Measurements from ENCODE around the gene CTNNA3. TPM values are rescaled to one million over a fixed set of nuclear protein-coding genes. Genes with fewer than 3 reads are reported as not detected.

Gene CTNNA3
- total and polyA plus RNA-seq, 2 donors (not counting 3 experiments of a cell fraction or from before 2014, with no cell fraction given), result not detected

DNA sequence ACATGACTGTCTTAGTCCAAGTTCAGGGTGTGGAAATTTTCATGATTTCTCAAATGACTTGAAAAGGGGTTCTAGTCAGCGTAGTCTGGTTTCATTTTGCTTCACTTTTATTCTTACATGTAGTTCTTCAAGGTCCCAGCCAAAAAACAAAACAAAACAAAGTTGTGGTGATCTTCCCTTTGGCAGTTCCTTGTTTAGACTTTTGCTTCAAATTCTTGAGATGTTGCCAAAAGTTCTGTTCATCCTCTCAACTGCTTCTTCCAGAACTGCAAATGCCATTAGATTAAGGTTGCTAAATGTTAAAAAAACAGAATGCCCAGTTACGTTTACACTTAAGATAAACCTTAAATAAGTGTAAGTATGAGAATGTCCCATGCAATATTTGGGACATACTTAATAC, 1140.9 kb downstream of the CTNNA3 start:
- Histone ChIP-seq H3K79me2 (ENCODE audit: control insufficient read depth, insufficient read depth, low read length) (no peaks in the 10 kb centered on the region), H2AFZ (ENCODE audit: low read depth, low read length) (no peak overlapping the region), H3K9me1 (replicated peaks; ENCODE audit: control insufficient read depth, extremely low read depth, insufficient read depth, low read length) (no peaks in the 10 kb centered on the region), H3K4me3 (replicated peaks in 1 of 3; ENCODE audit: insufficient read depth in 1 of 3, low read depth in 1 of 3, low read length in 3 of 3) (no peak overlapping the region), H3K36me3 (ENCODE audit: control insufficient read depth in 2 of 2, extremely low read depth in 1 of 2, insufficient read depth in 2 of 2, low read length in 2 of 2) (no peaks in the 10 kb centered on the region), H3K4me2 (ENCODE audit: insufficient read depth, low read length) (no peak overlapping the region), H4K20me1 (replicated peaks; ENCODE audit: control insufficient read depth, extremely low read depth, insufficient read depth, low read length) (no peaks in the 10 kb centered on the region), H3K9ac (replicated peaks; ENCODE audit: extremely low read depth, insufficient read depth, low read length) (no peak overlapping the region), H3K4me1 (ENCODE audit: control insufficient read depth, extremely low read depth, insufficient read depth, low read length) (no peaks in the 10 kb centered on the region), H3K27me3 (ENCODE audit: control insufficient read depth in 2 of 2, insufficient read depth in 2 of 2, low read length in 2 of 2) (no peaks in the 10 kb centered on the region), H3K9me3 (replicated peaks; ENCODE audit: control insufficient read depth, insufficient read depth, low read length) (no peaks in the 10 kb centered on the region), H3K27ac (ENCODE audit: insufficient read depth, low read depth, low read length) (no peak overlapping the region)
- no TSS peak for BruUV-seq (replicated peaks)
- DNase-seq (ENCODE audit: low read depth, low spot score) (no peak), FAIRE-seq (no peak)
- intact Hi-C loops (cut with micrococcal nuclease), result no loop called here
- TF ChIP-seq GATA2 (IDR thresholded peaks at IDR 0.05; ENCODE audit: insufficient read depth, insufficient read length, low read depth, low read length), result no peak
- no peak for TF ChIP-seq POLR2AphosphoS5 (IDR thresholded peaks at IDR 0.05; ENCODE audit: insufficient read depth, low read depth, low read length)
- no peak for TF ChIP-seq POLR2A (IDR thresholded peaks at IDR 0.05; ENCODE audit: low read depth, low read length)
- TF ChIP-seq JUN (IDR thresholded peaks at IDR 0.05; ENCODE audit: borderline replicate concordance, insufficient read depth, insufficient read length, low read depth), result no peak
- no peak for TF ChIP-seq FOS (IDR thresholded peaks at IDR 0.05; ENCODE audit: borderline replicate concordance, insufficient read depth, low read length)
- TF ChIP-seq, protein P1, sequence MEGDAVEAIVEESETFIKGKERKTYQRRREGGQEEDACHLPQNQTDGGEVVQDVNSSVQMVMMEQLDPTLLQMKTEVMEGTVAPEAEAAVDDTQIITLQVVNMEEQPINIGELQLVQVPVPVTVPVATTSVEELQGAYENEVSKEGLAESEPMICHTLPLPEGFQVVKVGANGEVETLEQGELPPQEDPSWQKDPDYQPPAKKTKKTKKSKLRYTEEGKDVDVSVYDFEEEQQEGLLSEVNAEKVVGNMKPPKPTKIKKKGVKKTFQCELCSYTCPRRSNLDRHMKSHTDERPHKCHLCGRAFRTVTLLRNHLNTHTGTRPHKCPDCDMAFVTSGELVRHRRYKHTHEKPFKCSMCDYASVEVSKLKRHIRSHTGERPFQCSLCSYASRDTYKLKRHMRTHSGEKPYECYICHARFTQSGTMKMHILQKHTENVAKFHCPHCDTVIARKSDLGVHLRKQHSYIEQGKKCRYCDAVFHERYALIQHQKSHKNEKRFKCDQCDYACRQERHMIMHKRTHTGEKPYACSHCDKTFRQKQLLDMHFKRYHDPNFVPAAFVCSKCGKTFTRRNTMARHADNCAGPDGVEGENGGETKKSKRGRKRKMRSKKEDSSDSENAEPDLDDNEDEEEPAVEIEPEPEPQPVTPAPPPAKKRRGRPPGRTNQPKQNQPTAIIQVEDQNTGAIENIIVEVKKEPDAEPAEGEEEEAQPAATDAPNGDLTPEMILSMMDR (IDR thresholded peaks at IDR 0.05; ENCODE audit: extremely low read depth in 1 of 2, insufficient read depth in 1 of 2, low read depth in 1 of 2, low read length in 2 of 2), result no peak
- TF ChIP-seq MYC (IDR thresholded peaks at IDR 0.05; ENCODE audit: low read depth, low read length), result no peak
- no peak for TF ChIP-seq MAX (IDR thresholded peaks at IDR 0.05; ENCODE audit: insufficient read depth, insufficient read length)
- TF ChIP-seq EZH2 (IDR thresholded peaks at IDR 0.05; ENCODE audit: borderline replicate concordance, low read depth, low read length, severe bottlenecking), result no peak
- CTCF ChIA-PET, result no interaction called here
- POLR2A ChIA-PET, result no interaction called here
- dilution Hi-C loops (cut with MboI; ENCODE audit: extremely low pct_ligation_motif_present, low sequenced_read_pairs), result no loop called here
